Neural progenitor cell (in vitro differentiated cells): ENCODE measurements around the gene CLDN10. TPM values are rescaled to one million over a fixed set of nuclear protein-coding genes. Genes with fewer than 3 reads are reported as not detected.

Experiments
- DNase-seq: peaks from one replicate; pipeline ENCODE4 v3.0.0-alpha.2; 2016; ENCODE audit warnings: low spot score
- H2AFZ ChIP-seq: fragments of 200-600 bp; sonication (generic); replicated peaks from 2 replicates; pipeline ENCODE4 v1.6.1; 2016; ENCODE audit warnings: antibody characterized with exemption
- H3F3A ChIP-seq: fragments of 200-600 bp; sonication (generic); 2 replicates; pipeline ENCODE4 v1.6.1; 2016; ENCODE audit warnings: antibody characterized with exemption, low read depth
- H3K27ac ChIP-seq: fragments of 200-600 bp; sonication (generic); 2 replicates; pipeline ENCODE4 v1.5.1; 2016; ENCODE audit warnings: mild to moderate bottlenecking
- H3K27me3 ChIP-seq: fragments of 200-600 bp; sonication (generic); 2 replicates; pipeline ENCODE4 v1.6.1; 2016; ENCODE audit warnings: mild to moderate bottlenecking, moderate library complexity
- H3K36me3 ChIP-seq: fragments of 200-600 bp; sonication (generic); 2 replicates; pipeline ENCODE4 v1.5.1; 2016
- H3K4me1 ChIP-seq: fragments of 200-600 bp; sonication (generic); 2 replicates; pipeline ENCODE4 v1.6.1; 2016; ENCODE audit warnings: mixed run types
- H3K4me2 ChIP-seq: fragments of 200-600 bp; sonication (generic); 2 replicates; pipeline ENCODE4 v1.6.1; 2016
- H3K4me3 ChIP-seq: fragments of 200-600 bp; sonication (generic); 2 replicates; pipeline ENCODE4 v1.5.1; 2016
- H3K79me2 ChIP-seq: fragments of 200-600 bp; sonication (generic); 2 replicates; pipeline ENCODE4 v1.6.1; 2016; ENCODE audit warnings: low read depth
- H3K9ac ChIP-seq: fragments of 200-600 bp; sonication (generic); 2 replicates; pipeline ENCODE4 v1.6.1; 2016
- H3K9me3 ChIP-seq: fragments of 200-600 bp; sonication (generic); 2 replicates; pipeline ENCODE4 v1.5.1; 2016; ENCODE audit warnings: low read depth
- H4K20me1 ChIP-seq: fragments of 200-600 bp; sonication (generic); 2 replicates; pipeline ENCODE4 v1.6.1; 2016; ENCODE audit warnings: low read depth
- H3K27ac Mint-ChIP-seq: 3 replicates; pipeline ENCODE4 v1.8.0; 2021; ENCODE audit warnings: mixed read lengths
- H3K27me3 Mint-ChIP-seq: 2 replicates; pipeline ENCODE4 v1.8.0; 2022; ENCODE audit warnings: low read depth, mild to moderate bottlenecking, inconsistent platforms, moderate library complexity, mixed read lengths; ENCODE audit not compliant: insufficient read depth
- H3K36me3 Mint-ChIP-seq: 3 replicates; pipeline ENCODE4 v1.8.0; 2021; ENCODE audit warnings: mixed read lengths
- H3K4me1 Mint-ChIP-seq: 3 replicates; pipeline ENCODE4 v1.8.0; 2021; ENCODE audit warnings: mixed read lengths
- H3K4me3 Mint-ChIP-seq: 3 replicates; pipeline ENCODE4 v1.8.0; 2021; ENCODE audit warnings: mild to moderate bottlenecking, moderate library complexity, mixed read lengths
- H3K9me3 Mint-ChIP-seq: 3 replicates; pipeline ENCODE4 v1.8.0; 2020; ENCODE audit warnings: mixed read lengths
- EZH2 ChIP-seq: fragments of 200-600 bp; sonication (generic); IDR thresholded peaks from 2 replicates; pipeline ENCODE4 v1.6.1; 2017; ENCODE audit warnings: antibody characterized with exemption, mild to moderate bottlenecking, moderate library complexity
- EZH2phosphoT487 ChIP-seq: fragments of 200-600 bp; sonication (generic); IDR thresholded peaks from 2 replicates; pipeline ENCODE4 v1.6.1; 2017; ENCODE audit warnings: antibody characterized with exemption
- total RNA-seq: library from RNA; depleted of rRNA; stranded (reverse); fragments of >200 nt; gene quantifications from 2 replicates; pipeline ENCODE4 v1.2.3, GENCODE V29; 2015; ENCODE audit warnings: low replicate concordance
- TF ChIP-seq, protein P1 (sequence below): fragments of 200-600 bp; sonication (generic); IDR thresholded peaks from 2 replicates; pipeline ENCODE4 v1.5.1; 2017; ENCODE audit warnings: antibody characterized with exemption, mild to moderate bottlenecking

Gene CLDN10
- total RNA-seq, 1 donor from 2014 or later: 25.5 TPM

DNA sequence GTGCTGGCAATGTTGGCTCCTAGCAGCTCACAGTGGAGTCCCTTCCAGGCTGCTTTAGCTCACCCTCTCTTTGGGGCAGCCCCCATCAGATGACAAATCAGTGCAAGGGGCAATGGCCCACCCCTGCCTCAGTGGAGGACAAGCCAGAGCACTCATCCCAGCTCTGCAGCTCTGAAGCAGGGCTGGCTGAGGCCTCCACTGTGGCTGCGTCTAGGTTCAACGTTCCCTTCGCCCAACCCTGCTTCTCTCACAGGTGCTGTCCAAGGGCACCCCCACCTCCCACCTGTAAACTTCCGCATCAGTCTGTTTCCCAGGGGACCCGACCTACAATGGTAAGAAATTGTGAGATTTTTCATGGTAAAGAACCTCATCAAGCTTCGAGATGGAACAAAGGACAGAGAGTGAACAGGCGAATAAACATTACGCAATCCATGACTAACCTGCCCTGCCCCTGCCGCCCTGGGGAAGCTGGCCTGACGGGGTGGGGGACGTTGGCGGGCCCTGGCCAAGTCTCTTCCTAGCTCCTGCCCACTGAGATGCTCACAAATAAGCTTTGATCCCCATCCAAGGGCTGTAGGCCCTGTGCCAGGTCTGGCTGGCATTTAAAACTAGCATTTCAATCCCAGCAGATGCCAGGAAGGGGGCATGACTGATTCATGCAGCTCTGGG is 51.5 kb downstream of the CLDN10 start:
- no peaks in the 10 kb centered on the region for H3K4me1 ChIP-seq
- no peaks in the 10 kb centered on the region for H3F3A ChIP-seq
- H3K9me3 ChIP-seq: no peaks in the 10 kb centered on the region
- Mint-ChIP-seq H3K27ac (no peak overlapping the region), H3K9me3 (no peaks in the 10 kb centered on the region), H3K4me3 (no peak overlapping the region), H3K4me1 (no peaks in the 10 kb centered on the region), H3K27me3 (no peaks in the 10 kb centered on the region), H3K36me3 (peaks cover 27% of the 10 kb centered on the region)
- no peaks in the 10 kb centered on the region for H3K27me3 ChIP-seq
- H3K79me2 ChIP-seq: no peaks in the 10 kb centered on the region
- H3K36me3 ChIP-seq: peaks cover 7% of the 10 kb centered on the region
- H4K20me1 ChIP-seq: no peaks in the 10 kb centered on the region
- no peak overlapping the region for H3K9ac ChIP-seq
- H3K27ac ChIP-seq: no peak overlapping the region
- no peak overlapping the region for H3K4me3 ChIP-seq
- TF ChIP-seq, protein P1, sequence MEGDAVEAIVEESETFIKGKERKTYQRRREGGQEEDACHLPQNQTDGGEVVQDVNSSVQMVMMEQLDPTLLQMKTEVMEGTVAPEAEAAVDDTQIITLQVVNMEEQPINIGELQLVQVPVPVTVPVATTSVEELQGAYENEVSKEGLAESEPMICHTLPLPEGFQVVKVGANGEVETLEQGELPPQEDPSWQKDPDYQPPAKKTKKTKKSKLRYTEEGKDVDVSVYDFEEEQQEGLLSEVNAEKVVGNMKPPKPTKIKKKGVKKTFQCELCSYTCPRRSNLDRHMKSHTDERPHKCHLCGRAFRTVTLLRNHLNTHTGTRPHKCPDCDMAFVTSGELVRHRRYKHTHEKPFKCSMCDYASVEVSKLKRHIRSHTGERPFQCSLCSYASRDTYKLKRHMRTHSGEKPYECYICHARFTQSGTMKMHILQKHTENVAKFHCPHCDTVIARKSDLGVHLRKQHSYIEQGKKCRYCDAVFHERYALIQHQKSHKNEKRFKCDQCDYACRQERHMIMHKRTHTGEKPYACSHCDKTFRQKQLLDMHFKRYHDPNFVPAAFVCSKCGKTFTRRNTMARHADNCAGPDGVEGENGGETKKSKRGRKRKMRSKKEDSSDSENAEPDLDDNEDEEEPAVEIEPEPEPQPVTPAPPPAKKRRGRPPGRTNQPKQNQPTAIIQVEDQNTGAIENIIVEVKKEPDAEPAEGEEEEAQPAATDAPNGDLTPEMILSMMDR: no peak
- no peak for TF ChIP-seq EZH2phosphoT487
- no peak overlapping the region for H2AFZ ChIP-seq
- DNase-seq: no peak
- no peak overlapping the region for H3K4me2 ChIP-seq

DNA sequence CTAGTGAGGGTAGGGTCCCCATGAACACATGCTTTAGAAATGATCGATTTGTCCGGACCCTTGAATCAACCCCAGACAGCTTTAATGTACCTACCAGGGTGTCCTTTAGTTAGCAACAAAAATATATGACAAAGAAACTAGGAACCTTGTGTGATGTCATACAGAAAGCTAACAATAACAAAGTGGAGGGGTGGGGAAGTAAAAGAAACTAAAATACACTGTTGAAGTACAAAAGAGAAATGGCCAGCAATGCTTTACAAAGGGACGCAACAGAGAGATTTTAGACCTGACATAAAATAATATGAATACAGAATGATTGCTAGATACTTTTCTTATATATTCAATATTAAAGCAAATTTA is 52.0 kb downstream of the CLDN10 start:
- no peak for TF ChIP-seq EZH2
- Histone ChIP-seq H3K4me3 (no peak overlapping the region), H3F3A (no peaks in the 10 kb centered on the region), H3K27me3 (no peaks in the 10 kb centered on the region), H3K4me2 (no peak overlapping the region), H2AFZ (no peak overlapping the region), H3K4me1 (no peaks in the 10 kb centered on the region), H3K27ac (no peak overlapping the region), H3K9me3 (no peaks in the 10 kb centered on the region), H3K36me3 (peaks cover 10% of the 10 kb centered on the region), H4K20me1 (no peaks in the 10 kb centered on the region), H3K9ac (no peak overlapping the region), H3K79me2 (no peaks in the 10 kb centered on the region)
- Mint-ChIP-seq H3K27me3 (no peaks in the 10 kb centered on the region), H3K4me1 (no peaks in the 10 kb centered on the region), H3K9me3 (no peaks in the 10 kb centered on the region), H3K4me3 (no peak overlapping the region), H3K36me3 (peaks cover 26% of the 10 kb centered on the region), H3K27ac (no peak overlapping the region)
- DNase-seq: no peak

DNA sequence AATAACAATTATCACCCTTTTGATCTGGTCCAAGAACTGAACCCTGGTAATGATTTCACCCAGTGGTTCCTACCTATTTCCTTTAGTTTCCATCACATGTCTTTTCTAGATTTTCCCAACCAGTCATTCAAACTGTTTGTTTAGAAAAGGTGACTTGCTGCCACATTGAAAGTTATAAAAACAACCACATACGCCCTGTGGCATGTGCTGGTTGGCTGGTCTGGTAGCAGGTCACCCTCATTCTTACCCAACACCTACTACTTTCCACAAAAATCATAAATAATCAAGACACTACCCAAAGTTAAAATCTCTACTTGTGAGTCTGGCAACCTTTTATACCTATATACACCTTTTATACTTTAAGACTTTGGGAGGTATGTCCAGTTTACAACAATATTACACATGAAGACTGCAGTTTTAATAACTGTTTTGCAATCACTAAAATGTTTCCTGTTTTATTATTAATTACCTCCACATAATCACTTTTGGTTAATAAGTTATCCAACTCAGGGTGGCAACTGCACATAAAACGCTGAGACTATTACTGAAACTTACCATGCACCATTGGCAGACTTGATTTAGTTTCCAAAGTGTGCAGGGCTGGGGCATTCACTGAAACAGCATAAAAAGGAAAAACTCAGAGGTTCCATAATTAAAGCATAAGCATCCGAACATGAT is 53.1 kb downstream of the CLDN10 start:
- H3F3A ChIP-seq: no peaks in the 10 kb centered on the region
- no peaks in the 10 kb centered on the region for H3K4me1 ChIP-seq
- no peak overlapping the region for H3K4me3 ChIP-seq
- Mint-ChIP-seq H3K36me3 (peaks cover 30% of the 10 kb centered on the region), H3K27ac (no peak overlapping the region), H3K4me3 (no peak overlapping the region), H3K27me3 (no peaks in the 10 kb centered on the region), H3K9me3 (no peaks in the 10 kb centered on the region), H3K4me1 (no peaks in the 10 kb centered on the region)
- peaks cover 10% of the 10 kb centered on the region for H3K36me3 ChIP-seq
- no peak overlapping the region for H3K4me2 ChIP-seq
- no peaks in the 10 kb centered on the region for H4K20me1 ChIP-seq
- H3K9ac ChIP-seq: no peak overlapping the region
- H2AFZ ChIP-seq: no peak overlapping the region
- TF ChIP-seq EZH2phosphoT487: no peak
- TF ChIP-seq, protein P1: no peak
- no peak for TF ChIP-seq EZH2
- H3K27ac ChIP-seq: no peak overlapping the region
- H3K27me3 ChIP-seq: no peaks in the 10 kb centered on the region
- DNase-seq: no peak
- H3K9me3 ChIP-seq: no peaks in the 10 kb centered on the region
- H3K79me2 ChIP-seq: no peaks in the 10 kb centered on the region

DNA sequence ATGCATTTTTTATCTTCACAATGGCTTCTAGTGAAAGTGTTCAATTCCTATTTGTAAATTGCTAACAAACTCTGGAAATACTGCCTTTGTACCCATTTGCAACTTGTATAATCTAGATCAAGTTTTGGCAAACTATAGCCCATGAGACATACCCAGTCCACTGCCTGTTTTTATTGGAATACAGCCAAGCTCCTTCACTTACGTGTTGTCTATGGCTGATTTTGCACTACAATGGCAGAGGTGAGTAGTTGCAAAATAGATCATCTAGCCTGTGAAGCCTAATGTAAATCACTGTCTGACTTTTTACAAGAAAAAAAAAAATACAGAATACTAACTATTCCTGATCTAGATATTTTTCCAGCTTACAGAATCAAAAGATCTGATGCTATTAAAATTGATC is 54.8 kb downstream of the CLDN10 start:
- Histone ChIP-seq H3K79me2 (no peaks in the 10 kb centered on the region), H3F3A (no peaks in the 10 kb centered on the region), H3K4me1 (no peaks in the 10 kb centered on the region), H3K4me2 (no peak overlapping the region), H3K9me3 (no peaks in the 10 kb centered on the region), H3K27ac (no peak overlapping the region), H3K36me3 (peaks cover 20% of the 10 kb centered on the region), H4K20me1 (no peaks in the 10 kb centered on the region), H3K27me3 (no peaks in the 10 kb centered on the region), H3K9ac (no peak overlapping the region), H3K4me3 (no peak overlapping the region), H2AFZ (no peak overlapping the region)
- H3K36me3 Mint-ChIP-seq: peaks cover 21% of the 10 kb centered on the region
- no peak for DNase-seq
- TF ChIP-seq EZH2phosphoT487 (no peak), EZH2 (no peak)
- TF ChIP-seq, protein P1: no peak
- no peak overlapping the region for H3K27ac Mint-ChIP-seq
- no peaks in the 10 kb centered on the region for H3K9me3 Mint-ChIP-seq
- no peak overlapping the region for H3K4me3 Mint-ChIP-seq
- H3K4me1 Mint-ChIP-seq: no peaks in the 10 kb centered on the region
- no peaks in the 10 kb centered on the region for H3K27me3 Mint-ChIP-seq
